Measurements from ENCODE around the gene NACC1.

The NACC1 gene

GRCh38 chr19:13074378-13074777 lies 43.7 kb upstream of the NACC1 start:
- Histone ChIP-seq H3K9me3 (replicated peaks; ENCODE audit: insufficient read depth, low read length) (no peaks in the 10 kb centered on the region), H4K20me1 (ENCODE audit: insufficient read depth, low read length) (no peaks in the 10 kb centered on the region), H3K4me1 (ENCODE audit: low read length) (0 out of 2 replicates have a peak, but pooled peaks cover 5% of the 10 kb centered on the region), H2AFZ (ENCODE audit: low read length) (no peak overlapping the region), H3K9ac (ENCODE audit: low read length) (no peak overlapping the region), H3K4me3 (ENCODE audit: low read length) (no peak overlapping the region), H3K27me3 (replicated peaks; ENCODE audit: insufficient read depth, low read length) (peaks cover 36% of the 10 kb centered on the region), H3K36me3 (replicated peaks; ENCODE audit: insufficient read depth, low read length) (no peaks in the 10 kb centered on the region), H3K4me2 (ENCODE audit: low read depth, low read length) (no peak overlapping the region), H3F3A (ENCODE audit: insufficient read depth, low read length) (no peaks in the 10 kb centered on the region), H3K27ac (ENCODE audit: low read length) (no peak overlapping the region), H3K79me2 (ENCODE audit: low read length) (no peaks in the 10 kb centered on the region), H3K9me2 (replicated peaks; ENCODE audit: insufficient read depth, low read length) (no peaks in the 10 kb centered on the region)
- DNase-seq: no peak
- no peak for TF ChIP-seq EZH2phosphoT487 (IDR thresholded peaks at IDR 0.05; ENCODE audit: low read length)
- no peak for TF ChIP-seq CTCF (IDR thresholded peaks at IDR 0.05; ENCODE audit: low read length)
- TF ChIP-seq EZH2 (optimal IDR thresholded peaks at IDR 0.05; ENCODE audit: low read depth, low read length): no peak

GRCh38 chr19:13076320-13076719 lies 41.7 kb upstream of the NACC1 start:
- H3K4me2 ChIP-seq (ENCODE audit: low read depth, low read length): no peak overlapping the region
- no peaks in the 10 kb centered on the region for H3K9me3 ChIP-seq (replicated peaks; ENCODE audit: insufficient read depth, low read length)
- H3K4me1 ChIP-seq (ENCODE audit: low read length): 0 out of 2 replicates have a peak, but pooled peaks cover 5% of the 10 kb centered on the region
- no peak for DNase-seq
- no peaks in the 10 kb centered on the region for H4K20me1 ChIP-seq (ENCODE audit: insufficient read depth, low read length)
- H3F3A ChIP-seq (ENCODE audit: insufficient read depth, low read length): no peaks in the 10 kb centered on the region
- TF ChIP-seq CTCF (IDR thresholded peaks at IDR 0.05; ENCODE audit: low read length) (no peak), EZH2phosphoT487 (IDR thresholded peaks at IDR 0.05; ENCODE audit: low read length) (no peak), EZH2 (optimal IDR thresholded peaks at IDR 0.05; ENCODE audit: low read depth, low read length) (no peak)
- no peak overlapping the region for H2AFZ ChIP-seq (ENCODE audit: low read length)
- peaks cover 18% of the 10 kb centered on the region for H3K27me3 ChIP-seq (replicated peaks; ENCODE audit: insufficient read depth, low read length)
- H3K9ac ChIP-seq (ENCODE audit: low read length): no peak overlapping the region
- H3K79me2 ChIP-seq (ENCODE audit: low read length): no peaks in the 10 kb centered on the region
- H3K36me3 ChIP-seq (replicated peaks; ENCODE audit: insufficient read depth, low read length): no peaks in the 10 kb centered on the region
- no peaks in the 10 kb centered on the region for H3K9me2 ChIP-seq (replicated peaks; ENCODE audit: insufficient read depth, low read length)
- no peak overlapping the region for H3K4me3 ChIP-seq (ENCODE audit: low read length)
- H3K27ac ChIP-seq (ENCODE audit: low read length): no peak overlapping the region

- no peaks in the 10 kb centered on the region for H3F3A ChIP-seq (ENCODE audit: insufficient read depth, low read length)
- 0 out of 2 replicates have a peak, but pooled peaks cover 5% of the 10 kb centered on the region for H3K4me1 ChIP-seq (ENCODE audit: low read length)
- no peaks in the 10 kb centered on the region for H3K36me3 ChIP-seq (replicated peaks; ENCODE audit: insufficient read depth, low read length)
- H3K27ac ChIP-seq (ENCODE audit: low read length): no peak overlapping the region
- H3K4me2 ChIP-seq (ENCODE audit: low read depth, low read length): no peak overlapping the region
- H3K9me3 ChIP-seq (replicated peaks; ENCODE audit: insufficient read depth, low read length): no peaks in the 10 kb centered on the region
- DNase-seq: no peak
- H4K20me1 ChIP-seq (ENCODE audit: insufficient read depth, low read length): no peaks in the 10 kb centered on the region
- H3K79me2 ChIP-seq (ENCODE audit: low read length): no peaks in the 10 kb centered on the region
- H2AFZ ChIP-seq (ENCODE audit: low read length): no peak overlapping the region
- no peak for TF ChIP-seq EZH2 (optimal IDR thresholded peaks at IDR 0.05; ENCODE audit: low read depth, low read length)
- no peak for TF ChIP-seq CTCF (IDR thresholded peaks at IDR 0.05; ENCODE audit: low read length)
- TF ChIP-seq EZH2phosphoT487 (IDR thresholded peaks at IDR 0.05; ENCODE audit: low read length): no peak
- H3K27me3 ChIP-seq (replicated peaks; ENCODE audit: insufficient read depth, low read length): peaks cover 14% of the 10 kb centered on the region
- H3K9me2 ChIP-seq (replicated peaks; ENCODE audit: insufficient read depth, low read length): no peaks in the 10 kb centered on the region
- no peak overlapping the region for H3K9ac ChIP-seq (ENCODE audit: low read length)
- H3K4me3 ChIP-seq (ENCODE audit: low read length): no peak overlapping the region
Observed at GRCh38 chr19:13076787-13077186, 41.3 kb upstream of the NACC1 start.

Measured in MM.1S (cell line).